Mesendoderm (in vitro differentiated cells): ENCODE measurements around the gene MIS12.

Experiments used
- DNase-seq: peaks from one replicate; pipeline ENCODE4 v3.0.0; 2013
- H2AK5ac ChIP-seq: 2 replicates; pipeline ENCODE4 v1.6.1; 2013; ENCODE audit warnings: low read length, inconsistent platforms
- H2BK120ac ChIP-seq: 2 replicates; pipeline ENCODE4 v1.6.1; 2013; ENCODE audit warnings: low read depth, mild to moderate bottlenecking, low read length, moderate library complexity, mixed read lengths
- H2BK15ac ChIP-seq: replicated peaks from 2 replicates; pipeline ENCODE4 v1.6.1; 2013; ENCODE audit warnings: low read depth, mild to moderate bottlenecking, moderate library complexity
- H2BK5ac ChIP-seq: 2 replicates; pipeline ENCODE4 v1.6.1; 2013; ENCODE audit warnings: low read length, inconsistent platforms
- H3K18ac ChIP-seq: 2 replicates; pipeline ENCODE4 v1.6.1; 2013; ENCODE audit warnings: mild to moderate bottlenecking, low read length, mixed read lengths
- H3K23ac ChIP-seq: one replicate; pipeline ENCODE4 v1.6.1; 2013; ENCODE audit warnings: low read length
- H3K27ac ChIP-seq: 2 replicates; pipeline ENCODE4 v1.5.1; 2013; ENCODE audit warnings: low read depth, mild to moderate bottlenecking, inconsistent platforms, low read length, moderate library complexity
- H3K27me3 ChIP-seq: 2 replicates; pipeline ENCODE4 v1.6.1; 2013; ENCODE audit warnings: low read length, control low read depth, mild to moderate bottlenecking, inconsistent platforms; ENCODE audit not compliant: insufficient read depth, poor library complexity
- H3K36me3 ChIP-seq: 2 replicates; pipeline ENCODE4 v1.6.1; 2013; ENCODE audit warnings: low read length, inconsistent platforms; ENCODE audit not compliant: control insufficient read depth, insufficient read depth
- H3K4ac ChIP-seq: one replicate; pipeline ENCODE4 v1.6.1; 2013; ENCODE audit warnings: low read depth, mild to moderate bottlenecking, low read length, moderate library complexity
- H3K4me1 ChIP-seq: 2 replicates; pipeline ENCODE4 v1.6.1; 2013; ENCODE audit warnings: low read depth, low read length, inconsistent platforms; ENCODE audit not compliant: control insufficient read depth
- H3K4me2 ChIP-seq: 2 replicates; pipeline ENCODE4 v1.6.1; 2013; ENCODE audit warnings: low read length
- H3K4me3 ChIP-seq: 2 replicates; pipeline ENCODE4 v1.5.1; 2013; ENCODE audit warnings: mild to moderate bottlenecking, low read length
- H3K56ac ChIP-seq: one replicate; pipeline ENCODE4 v1.6.1; 2013; ENCODE audit warnings: low read length
- H3K79me1 ChIP-seq: 2 replicates; pipeline ENCODE4 v1.6.1; 2013; ENCODE audit warnings: low read length, inconsistent platforms
- H3K79me2 ChIP-seq: 2 replicates; pipeline ENCODE4 v1.6.1; 2013; ENCODE audit warnings: mild to moderate bottlenecking, low read length; ENCODE audit not compliant: control insufficient read depth, insufficient read depth
- H3K9ac ChIP-seq: 2 replicates; pipeline ENCODE4 v1.6.1; 2013; ENCODE audit warnings: low read length, inconsistent platforms
- H4K5ac ChIP-seq: one replicate; pipeline ENCODE4 v1.6.1; 2013; ENCODE audit warnings: low read length
- H4K8ac ChIP-seq: one replicate; pipeline ENCODE4 v1.6.1; 2013; ENCODE audit warnings: low read depth, mild to moderate bottlenecking, control low read depth, low read length, moderate library complexity
- WGBS: extraction: QIAGEN DNeasy Blood & Tissue Kit; methylation state at CpG from one replicate; pipeline ENCODE4 v1.1.7; 2013; ENCODE audit warnings: low lambda C conversion rate, missing lambda C conversion rate; ENCODE audit not compliant: insufficient coverage; ENCODE audit errors: extremely low coverage; 5-methylcytosine and 5-hydroxymethylcytosine counted together

The MIS12 gene

DNA sequence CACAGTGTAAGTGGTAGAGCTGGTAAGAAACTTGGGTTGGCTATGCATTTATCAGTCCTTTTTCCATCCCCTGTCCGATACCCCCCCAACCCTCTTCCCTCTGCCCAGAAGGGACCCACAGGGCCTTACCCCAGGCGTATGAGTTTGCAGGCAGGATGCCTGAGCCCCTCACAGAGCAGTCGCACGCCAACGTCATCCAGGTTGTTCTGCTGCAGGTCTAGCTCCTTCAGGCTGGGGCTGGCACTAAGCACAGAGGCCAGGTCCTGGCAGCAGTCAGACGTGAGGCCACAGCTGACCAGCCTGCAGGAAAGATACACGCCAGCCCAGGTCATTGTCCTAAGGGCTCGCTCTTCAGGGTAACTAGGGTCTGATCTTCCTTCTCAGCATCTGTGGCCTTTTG, 52.9 kb downstream of the MIS12 start:
- H3K79me1 ChIP-seq = no peaks in the 10 kb centered on the region
- H3K27me3 ChIP-seq = no peaks in the 10 kb centered on the region
- no peak overlapping the region for H3K27ac ChIP-seq
- H3K4me1 ChIP-seq = peaks cover 2% of the 10 kb centered on the region
- H2AK5ac ChIP-seq = no peak overlapping the region
- no peak overlapping the region for H3K4me2 ChIP-seq
- no peak overlapping the region for H2BK15ac ChIP-seq
- H3K4ac ChIP-seq = no peak overlapping the region
- H3K18ac ChIP-seq = no peak overlapping the region
- H3K9ac ChIP-seq = no peak overlapping the region
- no peak for DNase-seq
- no peak overlapping the region for H2BK5ac ChIP-seq
- no peaks in the 10 kb centered on the region for H3K79me2 ChIP-seq
- no peak overlapping the region for H4K5ac ChIP-seq
- H3K4me3 ChIP-seq = no peak overlapping the region
- H4K8ac ChIP-seq = no peak overlapping the region
- H3K23ac ChIP-seq = no peak overlapping the region
- no CpG with 5 or more reads among the region's 8 CpGs for WGBS
- H3K36me3 ChIP-seq = no peaks in the 10 kb centered on the region
- H3K56ac ChIP-seq = no peak overlapping the region
- H2BK120ac ChIP-seq = no peak overlapping the region

DNA sequence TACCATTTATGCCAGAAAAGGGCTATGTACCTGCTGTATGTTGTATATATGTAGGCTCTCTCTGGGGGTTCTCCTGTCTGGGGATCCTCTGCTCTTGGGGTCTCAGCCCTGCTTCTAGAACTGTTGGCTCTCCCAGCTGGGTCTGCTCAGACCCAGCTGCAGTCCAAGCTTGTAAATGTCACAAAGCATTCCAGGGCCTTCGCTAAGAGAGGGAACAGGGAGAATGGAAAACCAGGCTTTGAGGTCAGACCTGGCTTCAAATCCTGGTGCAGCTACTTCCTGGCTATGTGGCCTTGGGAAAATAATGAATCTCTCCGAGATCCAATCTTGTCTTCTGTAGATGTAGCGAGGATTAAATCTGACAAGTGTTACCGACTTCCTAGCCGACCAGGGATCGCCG, 54.0 kb downstream of the MIS12 start:
- H3K27me3 ChIP-seq = no peaks in the 10 kb centered on the region
- H3K23ac ChIP-seq = no peak overlapping the region
- no peak overlapping the region for H3K4me2 ChIP-seq
- no peak overlapping the region for H3K4ac ChIP-seq
- no peak overlapping the region for H3K27ac ChIP-seq
- no peak overlapping the region for H3K18ac ChIP-seq
- H2AK5ac ChIP-seq = no peak overlapping the region
- H3K4me1 ChIP-seq = peaks cover 2% of the 10 kb centered on the region
- H2BK15ac ChIP-seq = no peak overlapping the region
- no peak overlapping the region for H3K9ac ChIP-seq
- H2BK5ac ChIP-seq = no peak overlapping the region
- no peak overlapping the region for H2BK120ac ChIP-seq
- H3K56ac ChIP-seq = no peak overlapping the region
- H4K8ac ChIP-seq = no peak overlapping the region
- DNase-seq = no peak
- no peaks in the 10 kb centered on the region for H3K79me2 ChIP-seq
- H3K79me1 ChIP-seq = no peaks in the 10 kb centered on the region
- no peaks in the 10 kb centered on the region for H3K36me3 ChIP-seq
- H4K5ac ChIP-seq = no peak overlapping the region
- H3K4me3 ChIP-seq = no peak overlapping the region
- WGBS = no CpG with 5 or more reads among the region's 7 CpGs
